Coronary artery (tissue), 2 donors: Measurements from ENCODE around the gene TMEM53.
A peak's percentile ranks its signal among the peaks of the same experiment; 100 is the strongest.
"Not testable (repeated sequence)": the region's sequence is repeated elsewhere in the genome, so short reads cannot be mapped to it uniquely, and the experiment has no call there.

ENCODE experiments used
- DNase-seq: peaks from one replicate; pipeline ENCODE4 v3.0.0-alpha.2; 2017; ENCODE audit warnings: low spot score
- H3K27ac ChIP-seq, 2 donors: fragments of 200-600 bp; sonication (generic); one replicate each; pipeline ENCODE4 v1.5.1; 2016 to 2019
- H3K4me3 ChIP-seq: fragments of 200-600 bp; sonication (generic); 2 replicates; pipeline ENCODE4 v1.5.1; 2016; ENCODE audit warnings: mild to moderate bottlenecking, moderate library complexity
- TF ChIP-seq, protein P1 (sequence below): fragments of 200-600 bp; sonication (generic); IDR thresholded peaks from one replicate; pipeline ENCODE4 v1.5.1; 2019; ENCODE audit warnings: antibody characterized with exemption

TMEM53 gene

DNA sequence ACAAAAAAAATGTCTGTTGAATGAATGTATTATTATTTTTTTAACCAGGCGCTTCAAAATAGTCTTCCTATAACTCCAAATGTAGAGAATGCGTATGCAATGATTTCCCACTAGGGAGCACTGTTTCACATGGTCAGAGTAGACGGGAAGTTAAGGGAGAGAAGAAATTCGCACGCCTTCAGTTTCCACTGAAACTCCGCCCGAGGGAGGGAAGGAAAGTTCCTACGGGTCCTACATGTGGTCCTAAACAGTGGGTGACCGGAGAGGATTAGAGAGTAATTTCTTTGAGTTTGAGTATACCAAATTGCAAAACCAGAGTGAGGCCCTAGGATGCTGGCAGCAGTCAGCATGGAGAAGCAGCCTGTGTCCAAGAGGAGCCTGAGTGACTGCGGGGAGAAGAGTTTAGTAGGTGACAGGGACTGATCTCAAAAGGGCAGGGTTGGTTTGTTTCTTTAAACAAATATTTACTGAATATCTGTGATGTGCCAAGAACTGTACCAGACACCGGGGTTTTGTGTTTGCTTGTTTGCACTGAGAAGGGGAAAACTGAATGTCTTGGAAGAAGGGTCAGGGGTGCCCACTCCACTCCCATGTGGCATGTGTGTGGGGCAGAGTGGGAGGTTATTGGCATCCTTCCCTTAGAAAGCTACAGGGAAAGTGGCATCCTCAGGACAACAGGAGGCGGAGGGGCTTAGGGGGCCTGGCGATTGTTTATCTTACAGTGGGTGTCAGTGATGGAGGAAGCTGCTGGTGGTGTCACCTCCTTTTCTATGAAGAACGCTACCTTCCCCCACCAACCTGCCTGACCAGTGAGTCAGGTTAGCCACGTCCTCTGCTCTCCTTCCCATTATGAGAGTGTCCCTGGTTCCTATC is 33.9 kb upstream of the TMEM53 start:
- TF ChIP-seq, protein P1, sequence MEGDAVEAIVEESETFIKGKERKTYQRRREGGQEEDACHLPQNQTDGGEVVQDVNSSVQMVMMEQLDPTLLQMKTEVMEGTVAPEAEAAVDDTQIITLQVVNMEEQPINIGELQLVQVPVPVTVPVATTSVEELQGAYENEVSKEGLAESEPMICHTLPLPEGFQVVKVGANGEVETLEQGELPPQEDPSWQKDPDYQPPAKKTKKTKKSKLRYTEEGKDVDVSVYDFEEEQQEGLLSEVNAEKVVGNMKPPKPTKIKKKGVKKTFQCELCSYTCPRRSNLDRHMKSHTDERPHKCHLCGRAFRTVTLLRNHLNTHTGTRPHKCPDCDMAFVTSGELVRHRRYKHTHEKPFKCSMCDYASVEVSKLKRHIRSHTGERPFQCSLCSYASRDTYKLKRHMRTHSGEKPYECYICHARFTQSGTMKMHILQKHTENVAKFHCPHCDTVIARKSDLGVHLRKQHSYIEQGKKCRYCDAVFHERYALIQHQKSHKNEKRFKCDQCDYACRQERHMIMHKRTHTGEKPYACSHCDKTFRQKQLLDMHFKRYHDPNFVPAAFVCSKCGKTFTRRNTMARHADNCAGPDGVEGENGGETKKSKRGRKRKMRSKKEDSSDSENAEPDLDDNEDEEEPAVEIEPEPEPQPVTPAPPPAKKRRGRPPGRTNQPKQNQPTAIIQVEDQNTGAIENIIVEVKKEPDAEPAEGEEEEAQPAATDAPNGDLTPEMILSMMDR = peak; percentile 40
- Histone ChIP-seq H3K4me3 (peak overlapping the region; percentile 52), H3K27ac (no peak overlapping the region)
- DNase-seq = no peak

DNA sequence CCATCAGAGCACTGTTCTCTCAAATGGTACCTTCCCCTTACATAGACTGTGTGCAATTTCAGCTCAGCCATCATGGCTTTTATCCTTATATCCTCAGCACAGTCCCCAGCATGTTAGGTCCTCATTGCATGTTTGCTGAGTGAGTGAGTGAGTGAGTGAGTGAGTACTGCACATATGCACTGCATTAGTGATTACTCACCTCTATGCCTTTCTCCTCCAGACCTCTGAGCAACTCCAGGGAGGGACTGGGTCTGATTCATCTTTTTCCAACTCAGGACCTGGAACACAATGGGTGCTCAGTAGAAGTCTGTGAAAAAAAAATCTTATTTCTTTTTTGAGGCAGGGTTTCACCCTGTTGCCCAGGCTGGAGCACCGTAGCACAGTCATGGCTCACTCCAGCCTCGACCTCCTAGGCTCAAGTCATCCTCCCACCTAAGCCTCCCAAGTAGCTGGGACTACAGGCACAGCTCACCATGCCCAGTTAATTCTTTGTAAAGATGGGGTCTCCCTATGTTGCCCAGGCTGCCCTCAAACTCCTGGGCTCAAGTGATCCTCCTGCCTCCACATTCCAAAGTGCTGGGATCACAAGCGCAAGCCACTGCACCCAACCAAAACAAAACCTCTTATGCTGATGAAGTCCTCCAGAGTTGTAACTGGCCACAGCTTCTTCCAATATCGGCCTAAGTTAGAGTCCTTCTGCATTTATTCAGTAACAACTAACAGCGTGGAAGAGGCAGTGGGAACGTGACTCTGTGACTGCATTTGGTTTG is 33.0 kb upstream of the TMEM53 start:
- H3K4me3 ChIP-seq = no peak overlapping the region
- TF ChIP-seq, protein P1 = no peak
- no peak for DNase-seq
- no peak overlapping the region for H3K27ac ChIP-seq

DNA sequence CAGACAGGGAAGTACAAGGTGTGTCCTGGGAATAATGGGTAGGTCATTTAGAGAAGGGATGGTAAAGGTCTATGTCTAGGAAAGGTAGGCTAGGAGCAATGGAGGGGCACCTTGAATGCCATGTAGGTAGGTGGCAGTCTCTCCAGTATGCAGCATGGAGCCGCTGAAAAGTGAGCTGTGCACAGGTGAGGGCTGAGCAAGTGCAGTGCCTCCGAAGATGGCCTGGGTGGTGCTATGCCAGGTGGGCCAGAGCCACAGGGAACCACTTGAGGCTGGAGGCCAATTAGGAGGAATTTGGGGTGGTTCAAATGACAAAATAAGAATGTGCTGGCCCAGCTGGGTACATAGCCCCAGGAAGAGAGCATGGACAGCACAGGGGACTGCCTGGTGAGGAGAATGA is 31.7 kb upstream of the TMEM53 start:
- TF ChIP-seq, protein P1 = no peak

DNA sequence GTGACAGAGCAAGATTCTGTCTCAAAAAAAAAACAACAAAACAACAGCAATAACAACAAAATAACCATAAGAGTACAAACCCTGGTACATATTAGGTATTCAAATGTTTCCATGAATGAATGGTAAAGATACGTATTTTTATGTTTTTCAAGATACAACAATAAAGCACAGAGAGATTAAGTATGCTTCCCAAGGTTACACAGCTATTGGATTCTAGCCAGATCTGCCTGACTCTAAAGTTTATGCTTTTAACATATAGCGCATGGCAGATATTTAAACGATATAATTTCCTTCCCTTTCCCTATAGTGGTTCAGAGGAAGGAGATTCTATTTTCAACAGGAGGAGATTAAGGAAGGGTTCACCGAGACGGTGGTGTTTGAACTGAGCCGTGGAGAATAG is 31.2 kb upstream of the TMEM53 start:
- Histone ChIP-seq H3K4me3 (no peak overlapping the region), H3K27ac (no peak overlapping the region)
- TF ChIP-seq, protein P1 = no peak
- DNase-seq = no peak

More for the DNA sequence above, 31.7 kb upstream of the TMEM53 start:
- Histone ChIP-seq H3K27ac (no peak overlapping the region), H3K4me3 (no peak overlapping the region)
- DNase-seq = no peak

DNA sequence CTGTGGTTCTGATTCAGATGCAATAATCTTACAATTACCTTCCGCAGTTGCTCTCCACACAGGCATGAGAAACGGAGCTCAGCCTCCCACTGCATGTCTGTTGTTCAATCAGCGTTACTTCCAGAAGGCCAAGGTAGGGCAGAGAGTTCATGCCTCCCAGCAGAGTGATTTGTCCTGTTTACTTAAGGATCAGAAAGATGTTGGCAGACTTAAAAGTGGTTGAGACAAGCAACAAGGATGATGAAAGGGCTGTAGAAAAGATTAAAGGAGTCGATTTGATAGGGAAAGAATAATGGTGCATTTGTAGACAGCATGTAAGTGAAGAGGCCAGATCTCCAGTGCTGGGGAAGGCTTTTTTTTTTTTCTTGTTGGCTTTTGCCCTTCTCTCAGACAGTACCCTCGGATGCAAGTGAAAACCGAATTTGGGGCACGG is 26.9 kb upstream of the TMEM53 start:
- DNase-seq = no peak
- H3K4me3 ChIP-seq = no peak overlapping the region
- H3K27ac ChIP-seq = no peak overlapping the region
- TF ChIP-seq, protein P1 = no peak

DNA sequence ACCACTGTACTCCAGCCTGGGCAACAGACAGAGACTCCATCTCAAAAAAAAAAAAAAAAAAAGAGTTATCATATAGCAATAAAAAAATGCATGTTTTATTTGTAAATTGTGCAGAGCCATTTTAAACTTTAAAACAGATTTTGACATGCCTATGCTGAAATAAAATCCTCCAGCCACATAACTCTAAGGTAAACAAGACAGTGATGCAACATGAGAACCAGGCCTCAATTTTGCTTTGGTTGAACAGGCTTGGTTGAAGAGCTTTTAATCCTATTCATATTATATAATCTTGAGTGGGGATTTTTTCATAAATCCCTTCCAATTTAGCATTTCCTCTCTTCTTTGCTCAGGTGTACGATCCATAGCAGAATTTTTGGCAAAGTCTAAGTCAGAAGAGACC is 26.3 kb upstream of the TMEM53 start:
- TF ChIP-seq, protein P1 = no peak
- no peak for DNase-seq
- H3K27ac ChIP-seq = no peak overlapping the region
- no peak overlapping the region for H3K4me3 ChIP-seq

DNA sequence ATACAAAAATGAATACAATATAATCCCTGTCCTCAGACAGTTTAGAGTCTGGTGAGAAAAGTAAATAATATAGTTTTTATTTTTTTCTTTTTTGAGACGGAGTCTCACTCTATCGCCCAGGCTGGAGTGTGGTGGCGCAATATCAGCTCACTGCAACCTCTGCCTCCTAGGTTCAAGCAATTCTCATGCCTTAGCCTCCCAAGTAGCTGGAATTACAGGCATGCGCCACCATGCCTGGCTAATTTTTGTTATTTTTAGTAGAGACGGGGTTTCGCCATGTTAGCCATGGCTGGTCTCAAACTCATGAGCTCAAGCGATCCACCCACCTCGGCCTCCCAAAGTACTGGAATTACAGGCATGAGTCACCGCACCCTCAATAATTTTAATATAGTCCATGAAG is 25.1 kb upstream of the TMEM53 start:
- DNase-seq, H3K4me3 ChIP-seq, H3K27ac ChIP-seq: not testable (repeated sequence)
